ENCODE data around the gene SLC39A2.

SLC39A2 gene

GRCh38 chr14:21019366-21019765, 20.3 kb downstream of the SLC39A2 start:
- H3K27me3 Mint-ChIP-seq (ENCODE audit: low read depth) = peaks cover 3% of the 10 kb centered on the region
- no peak overlapping the region for H3K27ac Mint-ChIP-seq
- H3K9me3 Mint-ChIP-seq = no peaks in the 10 kb centered on the region
- H3K4me1 Mint-ChIP-seq = peaks cover 35% of the 10 kb centered on the region
- peaks cover 45% of the 10 kb centered on the region for H3K36me3 Mint-ChIP-seq (ENCODE audit: low read depth)
- no peak overlapping the region for H3K4me3 Mint-ChIP-seq
- no peak for TF ChIP-seq CTCF (IDR thresholded peaks at IDR 0.05; ENCODE audit: unreplicated experiment in 3 of 3)

- H3K27me3 Mint-ChIP-seq (ENCODE audit: low read depth) = peaks cover 3% of the 10 kb centered on the region
- H3K4me3 Mint-ChIP-seq = peak overlapping the region in 2 of 3 experiments; percentile 21 to 60
- H3K36me3 Mint-ChIP-seq (ENCODE audit: low read depth) = peaks cover 45% of the 10 kb centered on the region
- TF ChIP-seq CTCF (IDR thresholded peaks at IDR 0.05; ENCODE audit: unreplicated experiment in 3 of 3) = no peak
- H3K27ac Mint-ChIP-seq = no peak overlapping the region
- no peaks in the 10 kb centered on the region for H3K9me3 Mint-ChIP-seq
- peaks cover 26% of the 10 kb centered on the region for H3K4me1 Mint-ChIP-seq
Measured at GRCh38 chr14:21020977-21021545, 22.0 kb downstream of the SLC39A2 start.

- TF ChIP-seq CTCF (IDR thresholded peaks at IDR 0.05; ENCODE audit: unreplicated experiment in 3 of 3) = no peak
- H3K4me3 Mint-ChIP-seq = peak overlapping the region; percentile 80 to 94 (median 93)
- H3K36me3 Mint-ChIP-seq (ENCODE audit: low read depth) = peaks cover 34% of the 10 kb centered on the region
- peaks cover 3% of the 10 kb centered on the region for H3K27me3 Mint-ChIP-seq (ENCODE audit: low read depth)
- H3K9me3 Mint-ChIP-seq = no peaks in the 10 kb centered on the region
- H3K4me1 Mint-ChIP-seq = peaks cover 38% of the 10 kb centered on the region
- peak overlapping the region in 2 of 3 experiments; percentile 12 to 61 for H3K27ac Mint-ChIP-seq
Measured at GRCh38 chr14:21022686-21023085, 23.6 kb downstream of the SLC39A2 start.

DNA sequence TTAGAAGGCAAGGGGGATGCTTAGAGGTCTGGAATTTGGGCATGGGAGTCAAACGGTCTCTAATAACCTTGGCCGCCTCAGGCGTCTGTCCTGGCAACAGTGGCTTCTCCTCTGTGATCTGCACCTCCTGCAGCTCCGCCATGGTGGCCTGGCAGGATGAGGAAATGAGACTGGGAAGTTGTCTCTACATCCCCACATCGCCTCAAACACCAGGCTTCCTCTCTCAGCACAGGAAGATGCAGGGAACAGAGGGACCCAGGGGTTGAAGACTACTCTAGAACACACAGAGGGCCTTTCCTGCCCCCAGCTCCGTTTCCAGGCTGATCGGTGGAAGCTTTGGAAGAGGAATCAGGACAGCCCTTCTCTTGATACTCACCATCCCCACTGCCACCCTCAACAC, 24.1 kb downstream of the SLC39A2 start:
- Mint-ChIP-seq H3K9me3 (no peaks in the 10 kb centered on the region), H3K36me3 (ENCODE audit: low read depth) (peaks cover 33% of the 10 kb centered on the region), H3K27me3 (ENCODE audit: low read depth) (peaks cover 3% of the 10 kb centered on the region), H3K4me3 (peak overlapping the region; percentile 80 to 94 (median 93)), H3K4me1 (peaks cover 38% of the 10 kb centered on the region), H3K27ac (peak overlapping the region; percentile 27 to 87 (median 56))
- no peak for TF ChIP-seq CTCF (IDR thresholded peaks at IDR 0.05; ENCODE audit: unreplicated experiment in 3 of 3)

GRCh38 chr14:21023817-21024584, 24.9 kb downstream of the SLC39A2 start:
- H3K36me3 Mint-ChIP-seq (ENCODE audit: low read depth) = peaks cover 26% of the 10 kb centered on the region
- H3K27ac Mint-ChIP-seq = peak overlapping the region; percentile 27 to 87 (median 56)
- H3K4me3 Mint-ChIP-seq = peak overlapping the region; percentile 80 to 94 (median 93)
- no peaks in the 10 kb centered on the region for H3K9me3 Mint-ChIP-seq
- peaks cover 38% of the 10 kb centered on the region for H3K4me1 Mint-ChIP-seq
- TF ChIP-seq CTCF (IDR thresholded peaks at IDR 0.05; ENCODE audit: unreplicated experiment in 3 of 3) = no peak
- peaks cover 2% of the 10 kb centered on the region for H3K27me3 Mint-ChIP-seq (ENCODE audit: low read depth)
